HG02759 (cell line): Measurements from ENCODE around the gene RWDD4.
A peak's percentile ranks its signal among the peaks of the same experiment; 100 is the strongest.

Experiments used
- ATAC-seq: cut with Tn5 transposase; IDR thresholded peaks from one replicate; pipeline ENCODE4 v1.9.1; 2021; ENCODE audit warnings: mild to moderate bottlenecking, moderate library complexity; ENCODE audit not compliant: unreplicated experiment

Gene RWDD4

GRCh38 chr4:183602557-183603027, 56.4 kb downstream of the RWDD4 start:
- ATAC-seq: no peak

- ATAC-seq: no peak
These were observed 57.6 kb downstream of the RWDD4 start for GRCh38 chr4:183601381-183601780.

- no peak for ATAC-seq
These were observed 58.7 kb downstream of the RWDD4 start for GRCh38 chr4:183600189-183600685.

GRCh38 chr4:183599690-183600089, 59.3 kb downstream of the RWDD4 start:
- peak; percentile 84 for ATAC-seq

- peak; percentile 65 for ATAC-seq
These were observed 59.7 kb downstream of the RWDD4 start for GRCh38 chr4:183599284-183599683.

GRCh38 chr4:183596067-183596757, 62.8 kb downstream of the RWDD4 start:
- no peak for ATAC-seq

GRCh38 chr4:183594823-183595222, 64.2 kb downstream of the RWDD4 start:
- ATAC-seq: no peak

- ATAC-seq: no peak
These were observed 67.7 kb downstream of the RWDD4 start for GRCh38 chr4:183591301-183591700.
